ENCODE data around the gene AIP. TPM values are rescaled to one million over a fixed set of nuclear protein-coding genes. Genes with fewer than 3 reads are reported as not detected.

The AIP gene
- total RNA-seq, 6 experiments from 2014 or later: 53.0 to 59.4 (median 55.1) TPM

GRCh38 chr11:67492801-67493547, 10.1 kb downstream of the AIP start:
- Mint-ChIP-seq H3K4me1 (ENCODE audit: low read depth) (no peaks in the 10 kb centered on the region), H3K27me3 (ENCODE audit: insufficient read depth) (peaks cover 5% of the 10 kb centered on the region; the same call in 1 of the 2 replicates), H3K27ac (no peak overlapping the region), H3K4me3 (no peak overlapping the region), H3K36me3 (ENCODE audit: low read depth) (peaks cover 1% of the 10 kb centered on the region; the same call in 1 of the 2 replicates), H3K9me3 (no peaks in the 10 kb centered on the region)
- DNase-seq: no peak
- no peak for TF ChIP-seq CTCF (IDR thresholded peaks at IDR 0.05)

GRCh38 chr11:67493548-67494370, 10.9 kb downstream of the AIP start:
- no peak overlapping the region for H3K4me3 Mint-ChIP-seq
- TF ChIP-seq CTCF (IDR thresholded peaks at IDR 0.05): no peak
- H3K27me3 Mint-ChIP-seq (ENCODE audit: insufficient read depth): peaks cover 5% of the 10 kb centered on the region; the same call in 1 of the 2 replicates
- no peak for DNase-seq
- H3K36me3 Mint-ChIP-seq (ENCODE audit: low read depth): no peaks in the 10 kb centered on the region
- no peaks in the 10 kb centered on the region for H3K4me1 Mint-ChIP-seq (ENCODE audit: low read depth)
- H3K9me3 Mint-ChIP-seq: no peaks in the 10 kb centered on the region
- H3K27ac Mint-ChIP-seq: no peak overlapping the region

GRCh38 chr11:67494371-67495233, 11.8 kb downstream of the AIP start:
- Mint-ChIP-seq H3K36me3 (ENCODE audit: low read depth) (no peaks in the 10 kb centered on the region), H3K4me3 (no peak overlapping the region), H3K27me3 (ENCODE audit: insufficient read depth) (peaks cover 3% of the 10 kb centered on the region; the same call in 1 of the 2 replicates), H3K4me1 (ENCODE audit: low read depth) (no peaks in the 10 kb centered on the region), H3K27ac (no peak overlapping the region), H3K9me3 (no peaks in the 10 kb centered on the region)
- DNase-seq: no peak
- TF ChIP-seq CTCF (IDR thresholded peaks at IDR 0.05): no peak

GRCh38 chr11:67495234-67496005, 12.6 kb downstream of the AIP start:
- Mint-ChIP-seq H3K4me3 (no peak overlapping the region), H3K9me3 (no peaks in the 10 kb centered on the region), H3K4me1 (ENCODE audit: low read depth) (no peaks in the 10 kb centered on the region), H3K27me3 (ENCODE audit: insufficient read depth) (no peaks in the 10 kb centered on the region), H3K27ac (no peak overlapping the region), H3K36me3 (ENCODE audit: low read depth) (no peaks in the 10 kb centered on the region)
- no peak for DNase-seq
- TF ChIP-seq CTCF (IDR thresholded peaks at IDR 0.05): no peak

GRCh38 chr11:67496113-67496512, 13.3 kb downstream of the AIP start:
- DNase-seq: no peak
- Mint-ChIP-seq H3K27ac (no peak overlapping the region), H3K4me3 (no peak overlapping the region), H3K4me1 (ENCODE audit: low read depth) (peaks cover 6% of the 10 kb centered on the region; the same call in 1 of the 2 replicates), H3K36me3 (ENCODE audit: low read depth) (peaks cover 7% of the 10 kb centered on the region), H3K9me3 (no peaks in the 10 kb centered on the region), H3K27me3 (ENCODE audit: insufficient read depth) (no peaks in the 10 kb centered on the region)
- no peak for TF ChIP-seq CTCF (IDR thresholded peaks at IDR 0.05)
